GM18508 (cell line): ENCODE data around the gene WDR90.

Experiments
- ATAC-seq: cut with Tn5 transposase; IDR thresholded peaks from one replicate; pipeline ENCODE4 v1.9.1; 2021; ENCODE audit warnings: moderate number of reproducible peaks; ENCODE audit not compliant: insufficient read depth, unreplicated experiment

The WDR90 gene

DNA sequence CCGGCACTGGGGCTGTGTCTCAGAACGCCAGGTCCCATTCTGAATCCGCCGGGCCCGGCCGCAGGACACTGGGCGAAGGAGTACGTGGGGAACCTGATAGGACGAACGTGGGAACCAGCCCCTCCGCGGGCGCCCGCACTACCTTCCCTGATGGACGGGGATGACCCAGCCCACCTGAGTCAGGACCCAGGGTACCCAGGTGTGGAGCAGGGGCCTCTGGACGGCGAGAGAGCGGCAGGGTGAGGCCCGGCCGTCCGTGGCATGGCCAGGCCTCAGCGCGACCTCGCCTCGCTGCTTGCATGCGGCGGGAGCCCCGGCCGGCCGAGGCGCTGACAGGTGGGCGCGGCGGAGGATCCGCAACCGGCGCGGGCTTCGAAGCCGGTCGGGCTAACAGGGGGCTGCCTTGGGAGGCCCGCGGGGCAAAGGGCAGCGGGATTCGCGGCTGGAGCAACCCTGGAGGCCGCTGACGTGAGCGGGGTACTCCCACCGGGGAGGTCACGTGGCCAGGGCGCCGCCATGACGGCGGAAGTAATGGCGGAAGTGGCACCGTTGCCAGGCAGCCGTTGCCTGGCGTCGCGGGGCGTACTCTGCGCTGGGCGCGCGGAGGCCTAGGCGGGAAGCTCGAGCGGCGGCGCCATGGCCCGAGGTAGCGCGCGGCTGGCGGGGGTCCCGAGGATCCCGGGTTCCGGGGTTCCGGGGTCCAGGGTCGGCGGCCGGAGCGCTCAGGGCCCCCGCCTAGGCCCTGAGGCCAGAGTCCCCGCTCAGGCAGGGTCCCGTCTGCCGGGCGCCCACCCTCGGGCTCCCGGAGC, at the start of gene WDR90:
Gene WDR90 (plus strand): TSS at position 585 of the 809 bp plus-strand sequence. CDS start 52 bp downstream, at position 637.
- peak; percentile 43 for ATAC-seq

DNA sequence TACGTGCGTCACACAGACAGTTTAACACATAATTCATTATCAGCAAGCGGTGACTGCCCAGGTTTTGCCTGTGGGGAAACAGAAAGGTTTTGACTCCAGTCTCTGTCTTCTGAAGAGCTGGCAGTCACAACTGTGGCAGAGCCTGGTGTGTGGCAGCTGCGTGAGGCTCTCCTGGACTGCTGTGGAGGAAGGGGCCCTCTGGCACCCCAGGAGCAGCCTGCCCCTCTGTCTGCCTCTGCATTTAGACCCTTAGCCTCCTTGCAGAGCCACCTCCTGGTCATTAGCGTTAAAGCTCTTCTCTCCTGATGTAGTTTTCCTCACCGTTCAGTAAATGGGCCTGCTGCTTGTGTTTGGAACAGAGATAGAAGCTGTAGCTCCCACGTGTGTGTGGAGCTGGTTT, 48.4 kb upstream of the WDR90 start:
- ATAC-seq = no peak

DNA sequence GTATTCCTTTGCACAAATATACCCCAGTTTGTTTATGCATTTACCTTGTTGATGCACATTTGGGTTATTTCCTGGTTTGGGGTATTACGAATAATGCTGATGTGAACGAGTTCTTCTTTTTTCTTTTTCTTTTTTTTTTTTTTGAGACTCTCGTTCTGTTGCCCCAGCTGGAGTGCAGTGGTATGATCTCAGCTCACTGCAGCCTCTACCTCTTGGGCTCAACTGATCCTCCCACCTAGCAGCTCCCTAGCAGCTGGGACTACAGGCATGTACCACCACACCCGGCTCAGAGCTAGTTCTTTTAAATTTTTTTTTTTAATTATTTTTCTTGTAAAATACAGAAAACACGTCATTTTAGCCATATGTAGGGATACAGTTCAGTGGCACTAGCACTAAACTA, 45.2 kb upstream of the WDR90 start:
- ATAC-seq = no peak

DNA sequence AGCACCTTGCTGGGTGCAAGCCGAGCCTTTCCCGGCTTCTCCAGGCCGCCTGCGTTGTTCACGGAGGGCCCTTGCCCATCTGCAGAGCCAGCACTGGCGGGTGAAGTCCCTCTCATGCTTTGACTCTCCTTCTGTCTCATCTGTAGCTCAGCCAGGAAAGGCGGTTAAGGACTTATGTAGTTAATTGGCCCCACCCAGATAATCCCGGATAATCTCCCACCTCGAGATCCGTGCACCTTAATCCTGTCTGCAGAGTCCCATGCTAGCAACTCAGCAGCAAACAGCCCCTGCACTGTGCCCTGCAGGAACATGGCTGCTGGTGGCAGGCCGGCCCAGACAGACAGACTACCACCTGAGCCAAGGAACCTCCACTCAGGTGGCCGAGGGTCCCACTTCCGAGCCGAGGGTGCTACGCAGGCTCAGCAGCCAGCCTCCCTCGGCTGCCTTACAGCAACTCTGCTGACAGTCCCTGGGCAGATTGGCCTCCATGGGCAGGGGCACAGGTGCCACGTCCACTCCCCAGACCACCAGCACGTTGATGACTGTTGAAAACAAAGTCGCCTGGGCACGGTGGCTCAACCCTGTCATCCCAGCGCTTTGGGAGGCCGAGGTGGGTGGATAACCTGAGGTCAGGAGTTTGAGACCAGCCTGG, 42.4 kb upstream of the WDR90 start:
- ATAC-seq = no peak

DNA sequence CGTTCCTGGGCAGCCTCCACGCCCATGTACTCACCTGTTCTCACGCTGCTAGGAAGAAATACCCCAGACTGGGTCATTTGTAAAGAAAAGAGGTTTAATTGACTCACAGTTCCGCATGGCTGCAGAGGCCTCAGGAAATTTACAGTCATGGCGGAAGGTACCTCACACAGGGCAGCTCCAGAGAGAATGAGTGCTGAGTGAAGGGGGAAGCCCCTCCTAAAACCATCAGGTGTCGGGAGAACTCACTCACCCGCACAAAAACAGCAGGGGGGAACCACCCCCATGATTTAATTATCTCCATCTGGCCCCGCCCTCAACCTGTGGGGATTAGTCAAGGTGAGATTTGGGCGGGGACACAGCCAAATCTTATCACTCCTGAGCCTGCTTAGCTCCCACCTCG, 41.1 kb upstream of the WDR90 start:
- ATAC-seq = no peak

DNA sequence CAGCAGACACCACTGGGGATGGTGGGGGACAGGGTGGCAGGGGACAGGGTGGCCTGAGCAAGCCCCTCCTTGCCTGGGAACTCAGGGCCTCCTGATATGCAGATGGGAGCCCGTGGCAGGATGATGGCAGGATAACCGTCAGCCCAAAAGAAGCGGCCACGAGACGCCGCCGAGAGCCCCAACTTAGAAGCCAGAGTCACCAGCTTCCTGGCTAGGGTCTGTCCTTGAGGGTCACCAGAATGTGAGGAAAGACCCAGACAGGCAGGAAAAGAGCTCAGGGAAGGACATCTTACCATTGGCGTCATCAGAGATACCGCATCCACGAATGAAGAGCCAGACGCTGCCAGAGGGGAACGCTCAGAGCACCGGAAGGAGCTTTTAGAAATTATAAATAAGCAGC, 39.8 kb upstream of the WDR90 start:
- ATAC-seq = no peak

DNA sequence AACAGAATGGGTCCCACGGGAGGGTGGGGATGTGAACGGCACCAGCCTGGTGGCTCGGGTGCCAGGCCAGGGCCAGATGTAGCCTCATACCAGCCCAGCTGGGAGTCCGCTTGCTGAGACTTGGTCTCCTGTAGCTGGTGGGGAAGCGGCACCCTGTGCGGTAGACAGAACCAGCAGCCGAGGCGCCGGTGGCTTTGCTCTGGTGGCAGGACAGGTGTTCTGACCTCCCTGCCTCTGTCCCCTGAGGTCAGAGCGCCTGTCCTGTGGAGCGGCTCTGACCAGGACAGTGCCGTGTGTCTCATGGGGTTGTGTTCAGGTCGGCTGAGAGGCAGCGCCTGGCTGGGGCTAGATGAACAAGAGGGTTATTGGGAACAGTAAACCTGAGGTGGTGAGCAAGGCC, 39.2 kb upstream of the WDR90 start:
- ATAC-seq = no peak

DNA sequence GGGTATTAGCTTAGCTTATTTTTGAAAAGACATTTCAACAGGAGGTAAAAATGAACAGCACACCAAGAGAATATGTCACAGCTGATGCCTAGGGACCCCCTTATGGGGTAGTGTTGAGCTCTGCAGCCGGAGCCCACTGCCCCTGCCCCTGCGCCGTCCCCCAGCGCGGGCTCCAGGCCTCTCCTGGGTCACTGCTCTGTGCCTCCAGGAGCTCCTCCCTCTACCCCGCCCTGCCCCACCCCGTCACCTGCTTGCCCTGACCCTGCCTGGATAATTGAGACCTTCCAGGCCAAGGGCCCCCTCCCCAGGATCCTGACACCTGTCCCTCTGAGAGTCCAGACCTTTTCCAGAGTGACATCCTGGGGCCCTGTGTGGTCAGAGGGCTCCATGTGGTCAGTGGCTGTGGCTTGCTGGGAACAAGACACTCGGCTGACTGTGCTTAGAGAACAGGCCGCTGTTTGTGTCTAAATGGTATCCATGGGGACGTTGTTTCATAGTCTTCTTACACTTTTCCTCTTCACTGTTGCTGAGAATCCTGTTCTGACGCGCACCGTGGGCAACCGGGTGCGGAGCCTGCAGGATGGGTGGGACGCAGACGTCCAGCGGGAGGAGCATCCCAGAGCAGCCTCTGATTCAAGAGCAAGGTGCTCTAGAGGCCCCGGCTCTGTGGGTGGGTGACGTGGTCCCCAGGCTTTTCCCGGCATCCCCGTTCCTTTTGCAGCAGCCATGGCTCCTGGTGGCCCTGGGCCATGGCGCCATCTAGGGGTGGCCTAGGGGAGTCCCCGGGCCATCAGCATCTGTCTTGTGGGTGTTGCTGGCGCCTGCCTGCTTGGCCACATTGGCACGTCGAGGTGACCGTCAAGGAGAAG, 38.4 kb upstream of the WDR90 start:
- no peak for ATAC-seq

DNA sequence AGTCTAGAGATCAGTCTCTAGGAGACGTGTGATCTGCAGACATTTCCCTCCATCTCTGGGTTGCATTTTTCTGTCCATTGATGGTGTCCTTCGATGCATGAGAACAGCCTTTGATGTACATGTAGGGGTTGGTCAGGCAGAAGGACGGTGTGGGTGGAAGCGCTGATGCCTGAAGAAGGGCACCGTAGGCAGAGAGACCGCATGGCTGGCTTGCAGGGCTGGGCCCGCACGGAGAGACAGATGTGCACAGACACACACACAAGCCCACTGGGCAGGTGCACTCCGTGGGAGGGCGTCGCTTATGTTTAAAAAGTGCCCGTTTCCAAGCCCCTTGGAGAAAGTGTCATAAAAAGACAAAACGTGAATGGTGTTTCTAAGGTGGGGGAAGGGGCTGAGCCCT, 34.0 kb upstream of the WDR90 start:
- no peak for ATAC-seq

DNA sequence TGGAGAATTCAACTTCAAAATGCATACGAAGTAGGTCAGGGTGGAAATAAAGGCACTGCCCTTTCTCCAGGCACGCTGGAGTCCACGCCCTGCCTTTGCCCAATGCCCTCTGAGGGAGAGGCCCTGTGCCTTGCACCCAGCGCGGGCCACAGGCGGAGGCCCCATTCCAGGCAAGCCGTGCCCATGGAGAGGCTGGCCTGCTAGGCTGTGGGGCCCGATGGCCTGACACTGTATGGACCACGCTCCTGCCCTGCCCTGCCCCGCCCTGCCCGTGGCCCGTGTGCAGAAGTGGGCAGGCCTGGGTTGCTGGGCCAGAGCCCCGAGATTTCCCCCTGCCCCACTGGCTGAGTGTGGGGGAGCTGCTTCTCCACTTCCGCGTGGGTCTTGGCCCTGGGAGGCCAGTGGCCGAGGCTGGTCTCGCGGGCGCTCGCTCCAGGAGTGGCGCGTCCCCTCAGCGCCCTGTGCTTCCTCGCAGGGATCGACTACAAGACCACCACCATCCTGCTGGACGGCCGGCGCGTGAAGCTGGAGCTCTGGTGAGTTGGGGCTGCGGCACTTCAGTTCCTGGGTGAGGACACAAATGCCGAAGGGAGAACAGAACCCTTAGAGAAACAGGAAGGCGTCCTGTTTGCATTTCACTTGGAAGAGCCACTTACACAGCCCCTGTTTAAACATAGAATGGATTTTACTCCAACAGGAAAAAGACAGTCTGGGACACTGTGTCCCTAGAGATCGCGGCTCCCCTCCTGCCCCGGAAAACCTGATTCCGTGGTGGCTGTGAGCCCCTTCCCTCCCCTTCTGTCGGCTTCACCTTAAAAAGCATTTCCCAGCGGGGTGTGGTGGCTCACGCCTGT, 32.2 kb upstream of the WDR90 start:
- no peak for ATAC-seq

DNA sequence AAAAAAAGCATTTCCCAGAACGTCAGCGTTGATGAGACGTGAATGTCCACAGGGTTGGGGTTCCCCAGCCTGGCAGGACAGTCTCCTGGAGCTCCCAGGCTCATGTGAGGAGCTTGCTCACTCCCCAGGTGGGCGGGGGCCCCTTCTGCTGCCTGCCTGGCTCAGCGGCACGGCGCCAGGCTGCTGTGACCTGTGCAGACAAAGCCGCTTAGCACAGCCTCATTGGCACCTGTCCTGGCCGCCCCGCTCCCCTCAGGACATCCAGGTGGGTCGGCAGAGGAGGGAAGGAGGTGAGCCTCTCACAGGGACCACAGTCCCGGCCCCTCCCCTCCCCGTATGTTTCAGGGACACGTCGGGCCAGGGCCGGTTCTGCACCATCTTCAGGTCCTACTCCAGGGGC, 31.3 kb upstream of the WDR90 start:
- ATAC-seq = no peak

DNA sequence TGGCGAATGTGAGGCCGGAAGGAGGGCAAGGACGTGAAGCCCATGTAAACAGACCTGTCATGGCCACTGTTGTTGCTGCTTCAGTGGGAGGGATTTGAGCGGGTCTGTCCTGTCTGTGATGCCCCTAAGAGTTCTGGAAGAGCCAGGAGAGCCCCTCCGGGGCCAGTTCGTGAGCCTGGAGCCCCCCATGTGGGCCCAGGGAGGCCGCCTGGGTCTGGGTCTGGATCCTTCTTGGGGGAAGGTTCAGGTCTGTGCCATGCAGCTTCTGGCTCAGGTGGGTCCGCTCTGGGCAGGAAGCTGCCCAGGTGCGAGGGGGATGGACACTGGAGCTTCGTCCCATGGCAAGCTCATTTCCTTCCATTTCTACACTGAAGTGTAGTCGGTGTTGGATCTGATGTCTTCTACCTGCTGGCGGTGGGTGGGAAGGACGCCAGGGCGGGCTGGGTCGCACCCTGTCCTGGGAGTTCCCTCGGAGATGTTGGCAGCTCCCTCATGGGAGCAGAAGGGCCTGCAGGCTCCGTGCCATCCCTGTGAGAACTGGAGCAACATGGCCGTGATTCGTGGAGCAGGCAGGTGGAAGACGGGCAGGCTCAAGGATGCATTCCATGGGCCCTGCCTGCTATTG, 29.6 kb upstream of the WDR90 start:
- ATAC-seq = no peak

DNA sequence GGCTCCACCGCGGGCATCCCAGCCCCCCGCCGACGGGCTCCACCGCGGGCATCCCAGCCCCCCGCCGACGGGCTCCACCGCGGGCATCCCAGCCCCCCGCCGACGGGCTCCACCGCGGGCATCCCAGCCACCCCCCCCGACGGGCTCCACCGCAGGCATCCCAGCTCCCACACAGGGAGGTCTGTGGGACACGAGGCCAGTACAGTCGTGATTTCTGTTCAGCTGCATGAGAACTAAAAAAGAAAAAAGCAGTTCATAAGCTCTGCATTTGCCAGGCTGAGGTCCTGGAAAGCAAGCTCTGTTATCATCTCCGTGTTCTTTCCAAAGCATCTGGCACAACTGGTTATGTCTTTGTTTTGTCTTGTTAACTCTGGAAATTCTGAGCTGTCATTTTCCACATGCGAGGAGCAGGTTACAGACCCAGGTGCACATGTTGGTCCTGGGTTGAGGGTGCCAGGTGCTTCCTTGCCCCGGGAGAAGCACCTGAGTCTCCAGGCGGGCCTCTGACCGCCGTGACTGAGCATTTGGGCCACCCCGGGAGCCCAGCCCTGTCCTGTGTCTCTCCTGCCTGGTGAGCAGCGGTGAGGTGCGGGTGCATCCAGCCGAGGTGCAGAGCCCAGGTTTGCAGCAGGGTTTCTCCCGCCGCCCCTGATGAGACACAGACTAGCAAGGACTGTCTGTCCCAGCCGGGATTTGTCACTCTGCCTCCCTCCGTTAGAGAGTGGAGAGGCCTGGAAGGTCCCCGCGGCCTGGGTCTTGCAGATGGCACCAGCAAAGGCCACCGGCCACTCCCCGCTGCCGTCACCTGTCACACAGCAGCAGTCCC, 28.3 kb upstream of the WDR90 start:
- no peak for ATAC-seq

DNA sequence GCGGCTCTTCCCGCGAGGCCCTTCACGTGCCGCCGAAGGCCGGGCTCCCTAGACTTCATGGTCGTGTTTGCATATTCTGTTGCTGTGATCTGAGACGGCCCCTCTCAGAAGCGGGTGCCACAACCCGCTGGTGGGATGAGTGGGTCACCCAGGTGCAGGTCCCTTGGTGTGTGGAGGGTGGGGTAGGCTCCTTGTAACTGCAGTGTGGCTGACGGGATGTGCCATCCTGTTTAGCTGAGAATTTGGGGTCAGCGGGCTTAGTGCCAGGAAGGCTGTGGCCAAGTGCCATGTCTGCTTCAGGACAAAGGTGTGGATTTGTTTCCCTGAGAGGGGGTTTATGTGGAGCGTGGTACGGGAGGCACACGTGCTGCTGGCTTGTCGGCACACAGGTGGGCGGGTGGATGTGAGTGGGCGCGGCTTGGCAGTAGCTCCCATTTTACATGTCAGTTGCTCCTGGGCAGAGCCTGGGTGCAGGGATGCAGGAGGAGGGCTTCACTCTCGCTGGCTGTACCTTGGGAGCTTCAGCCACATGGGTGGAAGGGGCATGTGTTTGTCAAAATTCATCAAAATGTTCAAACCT, 27.5 kb upstream of the WDR90 start:
- ATAC-seq = no peak

DNA sequence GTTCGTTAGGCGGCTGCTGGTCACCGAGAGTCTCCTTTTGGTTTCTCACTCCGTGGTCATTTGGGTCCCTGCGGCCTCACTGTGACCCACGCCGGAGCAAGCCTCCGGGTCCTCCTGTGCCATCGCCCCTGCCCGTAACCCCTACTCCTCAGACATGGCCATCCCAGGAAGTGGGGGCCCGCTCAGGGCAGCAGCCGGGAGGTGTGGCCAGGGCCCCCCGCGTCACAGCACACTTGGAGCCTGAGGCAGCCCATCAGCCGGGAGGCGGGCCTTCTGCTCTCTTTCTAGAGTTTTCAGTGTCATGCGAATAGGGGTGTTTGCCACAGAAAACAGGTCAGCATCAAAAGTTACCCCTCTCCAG, 26.3 kb upstream of the WDR90 start:
- no peak for ATAC-seq

DNA sequence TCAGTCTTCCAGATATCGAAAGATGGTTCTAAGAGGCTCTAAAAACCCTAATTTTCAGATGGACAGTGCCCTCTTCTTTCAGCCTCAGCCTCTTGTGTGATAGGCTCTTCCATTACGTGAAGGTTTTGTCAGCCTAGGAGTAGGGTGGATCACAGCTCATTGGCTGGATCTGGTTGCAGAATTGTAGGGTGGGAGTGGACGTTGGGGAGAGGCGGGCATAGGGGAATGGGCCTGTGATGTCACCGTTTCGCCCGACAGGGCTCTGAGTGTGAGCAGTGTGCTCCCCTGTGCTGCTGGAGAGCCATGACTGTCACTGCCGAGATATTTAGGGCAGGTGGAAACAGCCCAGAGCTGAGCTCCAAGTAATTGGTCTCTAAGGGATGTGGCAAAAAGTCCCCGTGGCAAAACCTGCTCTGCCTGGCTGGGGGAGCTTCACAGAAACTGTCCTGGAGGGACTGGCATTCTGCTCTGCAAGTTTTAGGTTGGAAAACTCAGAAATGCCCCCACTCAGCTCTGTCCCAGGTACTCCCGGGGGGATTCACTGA, 24.6 kb upstream of the WDR90 start:
- no peak for ATAC-seq

DNA sequence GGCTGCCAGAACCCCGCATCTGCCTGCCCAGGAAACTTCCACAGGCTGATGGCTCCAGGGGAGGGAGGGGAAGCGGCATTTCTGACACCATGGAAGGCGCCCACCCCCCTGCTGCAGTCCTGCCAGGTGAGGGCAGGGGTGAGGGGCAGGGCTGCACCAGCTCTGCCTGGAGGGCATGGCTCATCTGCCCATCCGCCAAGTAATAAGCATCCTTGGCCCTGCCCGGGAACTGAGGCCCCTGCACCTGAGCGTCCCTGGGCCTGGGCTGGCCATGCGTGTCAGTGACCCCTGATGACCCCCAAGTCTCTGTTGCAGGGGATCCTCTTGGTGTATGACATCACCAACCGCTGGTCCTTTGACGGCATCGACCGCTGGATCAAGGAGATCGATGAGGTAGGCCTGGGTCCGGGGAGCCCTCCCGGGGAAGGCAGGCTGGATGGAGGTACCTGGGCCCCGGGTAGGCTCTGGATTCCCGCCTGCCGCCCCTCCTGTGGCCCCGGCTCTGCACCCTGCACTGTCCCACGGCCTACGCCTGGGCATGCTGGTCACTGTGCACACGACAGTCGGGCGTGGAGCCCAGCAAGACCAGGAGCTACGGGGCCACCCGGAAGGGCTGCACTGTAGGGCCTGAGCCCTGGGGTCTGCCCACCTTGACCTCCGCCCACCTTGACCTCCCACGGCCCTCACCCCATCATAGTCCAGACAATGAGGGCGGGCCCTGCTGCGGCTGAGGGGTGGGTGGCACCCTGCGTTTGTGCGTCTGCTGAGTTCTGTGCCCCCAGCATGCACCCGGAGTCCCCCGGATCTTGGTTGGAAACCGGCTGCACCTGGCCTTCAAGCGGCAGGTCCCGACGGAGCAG, 23.8 kb upstream of the WDR90 start:
- no peak for ATAC-seq
